Mucosa of descending colon (tissue), 3 donors: Measurements from ENCODE around the gene SSBP3. TPM values are rescaled to one million over a fixed set of nuclear protein-coding genes. Genes with fewer than 3 reads are reported as not detected.

Experiments used
- ATAC-seq: fragments of 200-7000 bp; cut with Tn5 transposase; one replicate; pipeline ENCODE4 v1.9.1; 2020; ENCODE audit warnings: mild to moderate bottlenecking, moderate library complexity
- DNase-seq, 3 donors: peaks; one replicate each; pipeline ENCODE4 v3.0.0-alpha.2; 2020
- H3K36me3 ChIP-seq: fragments of 200-600 bp; one replicate; pipeline ENCODE4 v1.8.0; 2021; ENCODE audit warnings: low read depth, mild to moderate bottlenecking
- H3K4me1 ChIP-seq: fragments of 200-600 bp; one replicate; pipeline ENCODE4 v1.8.0; 2021; ENCODE audit warnings: low read depth, mild to moderate bottlenecking
- H3K4me3 ChIP-seq: fragments of 200-600 bp; one replicate; pipeline ENCODE4 v1.8.0; 2021; ENCODE audit warnings: mild to moderate bottlenecking
- H3K9me3 ChIP-seq: fragments of 200-600 bp; one replicate; pipeline ENCODE4 v1.8.0; 2021; ENCODE audit warnings: mild to moderate bottlenecking
- intact Hi-C, 2 donors: fragments of 100-400 bp; cut with DNase I in 1 of 2; cut with micrococcal nuclease in 1 of 2; formaldehyde crosslinking; loops; one replicate each; pipeline versions ENCODE4 v1.11.0 to v1.11.1; 2022; cut with DNase I, micrococcal nuclease
- total RNA-seq, 3 donors: library from RNA; stranded (reverse); fragmentation: NEBNext Ultra II Directional in 2 of 3; extraction: Animal tissue kit (Norgen Biotek cat#: 25700) in 2 of 3; gene quantifications; one replicate each; pipeline versions ENCODE4 v1.2.1 to v1.2.4, GENCODE V29; 2021 to 2023
- TF ChIP-seq, protein P1 (sequence below): fragments of 200-600 bp; IDR thresholded peaks from one replicate; pipeline ENCODE4 v1.8.0; 2022; ENCODE audit warnings: antibody characterized with exemption, mild to moderate bottlenecking
- donor health status: DM: no; HTN: no; CAD: no; lungs with moderate emphysema.
- donor health status: DM: no; HTN: no; CAD: no.
- donor health status: DM: no; HTN: yes; CAD: no.

Gene SSBP3
- total RNA-seq, 3 donors from 2014 or later: 77.8 to 85.1 (median 82.0) TPM

DNA sequence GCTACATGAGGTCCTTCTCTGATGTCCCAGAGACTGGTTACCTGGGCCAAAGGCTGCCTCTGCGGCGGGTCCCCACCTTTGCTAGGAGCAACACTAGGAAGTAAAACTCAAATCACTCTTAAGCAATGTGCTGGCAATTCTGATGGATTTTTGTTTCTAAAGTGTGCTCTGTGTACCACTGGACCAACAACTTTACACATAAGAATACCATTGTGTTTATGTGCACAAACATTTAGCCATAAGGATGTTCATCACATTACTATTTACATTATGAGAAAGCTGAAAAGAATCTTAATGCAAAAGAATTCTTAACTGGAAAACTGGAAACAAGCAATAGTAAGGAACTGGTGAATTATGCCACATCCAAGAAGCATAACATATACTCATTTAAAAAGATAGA lies 38.6 kb downstream of the SSBP3 start:
- intact Hi-C loops: no loop called here
- TF ChIP-seq, protein P1, sequence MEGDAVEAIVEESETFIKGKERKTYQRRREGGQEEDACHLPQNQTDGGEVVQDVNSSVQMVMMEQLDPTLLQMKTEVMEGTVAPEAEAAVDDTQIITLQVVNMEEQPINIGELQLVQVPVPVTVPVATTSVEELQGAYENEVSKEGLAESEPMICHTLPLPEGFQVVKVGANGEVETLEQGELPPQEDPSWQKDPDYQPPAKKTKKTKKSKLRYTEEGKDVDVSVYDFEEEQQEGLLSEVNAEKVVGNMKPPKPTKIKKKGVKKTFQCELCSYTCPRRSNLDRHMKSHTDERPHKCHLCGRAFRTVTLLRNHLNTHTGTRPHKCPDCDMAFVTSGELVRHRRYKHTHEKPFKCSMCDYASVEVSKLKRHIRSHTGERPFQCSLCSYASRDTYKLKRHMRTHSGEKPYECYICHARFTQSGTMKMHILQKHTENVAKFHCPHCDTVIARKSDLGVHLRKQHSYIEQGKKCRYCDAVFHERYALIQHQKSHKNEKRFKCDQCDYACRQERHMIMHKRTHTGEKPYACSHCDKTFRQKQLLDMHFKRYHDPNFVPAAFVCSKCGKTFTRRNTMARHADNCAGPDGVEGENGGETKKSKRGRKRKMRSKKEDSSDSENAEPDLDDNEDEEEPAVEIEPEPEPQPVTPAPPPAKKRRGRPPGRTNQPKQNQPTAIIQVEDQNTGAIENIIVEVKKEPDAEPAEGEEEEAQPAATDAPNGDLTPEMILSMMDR: no peak
- no peak overlapping the region for H3K4me3 ChIP-seq
- no peak for ATAC-seq
- H3K36me3 ChIP-seq: no peaks in the 10 kb centered on the region
- peaks cover 40% of the 10 kb centered on the region for H3K4me1 ChIP-seq
- DNase-seq: no peak
- H3K9me3 ChIP-seq: no peaks in the 10 kb centered on the region

GRCh38 chr1:54365847-54366246 lies 40.3 kb downstream of the SSBP3 start:
- DNase-seq: no peak

GRCh38 chr1:54365398-54365797 lies 40.8 kb downstream of the SSBP3 start:
- H3K9me3 ChIP-seq: no peaks in the 10 kb centered on the region
- no peaks in the 10 kb centered on the region for H3K36me3 ChIP-seq
- no peak overlapping the region for H3K4me3 ChIP-seq
- ATAC-seq: peak; percentile 42
- peaks cover 21% of the 10 kb centered on the region for H3K4me1 ChIP-seq
- DNase-seq: peak in 2 of 3 donors; percentile 37 to 47
- intact Hi-C loops: no loop called here
- TF ChIP-seq, protein P1: no peak

More at GRCh38 chr1:54365847-54366246, 40.3 kb downstream of the SSBP3 start:
- Histone ChIP-seq H3K9me3 (no peaks in the 10 kb centered on the region), H3K36me3 (no peaks in the 10 kb centered on the region), H3K4me1 (peaks cover 24% of the 10 kb centered on the region), H3K4me3 (no peak overlapping the region)
- intact Hi-C loops: no loop called here
- peak; percentile 85 for ATAC-seq
- TF ChIP-seq, protein P1: no peak

- H3K9me3 ChIP-seq: no peaks in the 10 kb centered on the region
- DNase-seq: no peak
- H3K4me1 ChIP-seq: peaks cover 21% of the 10 kb centered on the region
- no peak overlapping the region for H3K4me3 ChIP-seq
- TF ChIP-seq, protein P1: no peak
- no peaks in the 10 kb centered on the region for H3K36me3 ChIP-seq
- ATAC-seq: no peak
- intact Hi-C loops: no loop called here
These were observed 41.2 kb downstream of the SSBP3 start for GRCh38 chr1:54364995-54365394.

GRCh38 chr1:54364582-54364981 lies 41.6 kb downstream of the SSBP3 start:
- no peak for DNase-seq
- TF ChIP-seq, protein P1: no peak
- no peak overlapping the region for H3K4me3 ChIP-seq
- H3K36me3 ChIP-seq: no peaks in the 10 kb centered on the region
- intact Hi-C loops: no loop called here
- H3K9me3 ChIP-seq: no peaks in the 10 kb centered on the region
- peaks cover 21% of the 10 kb centered on the region for H3K4me1 ChIP-seq
- ATAC-seq: no peak

- Histone ChIP-seq H3K9me3 (no peaks in the 10 kb centered on the region), H3K4me3 (no peak overlapping the region), H3K36me3 (no peaks in the 10 kb centered on the region), H3K4me1 (peaks cover 21% of the 10 kb centered on the region)
- intact Hi-C loops: no loop called here
- ATAC-seq (no peak), DNase-seq (no peak)
- TF ChIP-seq, protein P1: no peak
These were observed 42.3 kb downstream of the SSBP3 start for GRCh38 chr1:54363925-54364324.
